Endothelial cell of umbilical vein (primary cell): ENCODE results near the gene EFNB1. TPM values are rescaled to one million over a fixed set of nuclear protein-coding genes. Genes with fewer than 3 reads are reported as not detected.

ENCODE experiments used
- BruUV-seq: library from RNA; stranded (reverse); fragments of 400-500 nt; replicated peaks from 2 replicates; lab custom pipeline; 2021; lab: Mats Ljungman, UMichigan
- CTCF ChIA-PET: fragments of 300-600, 350-600 bp; sonication (Branson Sonifier 250); formaldehyde crosslinking; loops from one replicate; lab custom pipeline; 2021; ENCODE audit warnings: antibody characterized with exemption, inconsistent platforms; lab: Charles Lee
- POLR2A ChIA-PET: fragments of 300-600, 350-600 bp; sonication (Branson Sonifier 250); formaldehyde crosslinking; loops from one replicate; lab custom pipeline; 2021; ENCODE audit warnings: antibody characterized with exemption, inconsistent platforms; lab: Charles Lee
- DNase-seq: peaks from one replicate; pipeline ENCODE4 v3.0.0-alpha.2; 2011; ENCODE audit warnings: low read depth, low spot score
- FAIRE-seq: peaks from 2 replicates; lab custom pipeline; 2011; peaks lifted over from hg19 to GRCh38; lab: Jason Lieb, UNC
- H2AFZ ChIP-seq: 2 replicates; pipeline ENCODE4 v1.6.0; 2012; ENCODE audit warnings: low read depth, low read length, control low read depth, inconsistent platforms
- H3K27ac ChIP-seq: 2 replicates; pipeline ENCODE4 v1.5.1; 2011; ENCODE audit warnings: low read depth, mild to moderate bottlenecking, control low read depth, low read length, moderate library complexity; ENCODE audit not compliant: insufficient read depth
- H3K27me3 ChIP-seq, 2 experiments: 2 replicates each; pipeline versions ENCODE4 v1.6.0 to v1.6.1; 2011; ENCODE audit warnings: low read length in 2 of 2, mixed read lengths in 1 of 2; ENCODE audit not compliant: control insufficient read depth in 2 of 2, insufficient read depth in 2 of 2
- H3K36me3 ChIP-seq, 2 experiments: 2 replicates in 1 of 2; 3 replicates in 1 of 2; pipeline ENCODE4 v1.5.1; 2011; ENCODE audit warnings: low read length in 2 of 2, mild to moderate bottlenecking in 1 of 2, moderate library complexity in 1 of 2; ENCODE audit not compliant: control insufficient read depth in 2 of 2, insufficient read depth in 2 of 2; ENCODE audit errors: extremely low read depth in 1 of 2
- H3K4me1 ChIP-seq: 3 replicates; pipeline ENCODE4 v1.5.1; 2011; ENCODE audit warnings: mild to moderate bottlenecking, low read length; ENCODE audit not compliant: control insufficient read depth, insufficient read depth; ENCODE audit errors: extremely low read depth
- H3K4me2 ChIP-seq: 2 replicates; pipeline ENCODE4 v1.6.1; 2011; ENCODE audit warnings: low read length, control low read depth, mixed read lengths; ENCODE audit not compliant: insufficient read depth
- H3K4me3 ChIP-seq, 3 experiments: fragments of 200-600 bp in 1 of 3; sonication (generic), shearing (Covaris generic) in 1 of 3; replicated peaks in 1 of 3; 2 replicates each; pipeline ENCODE4 v1.5.1; 2011 to 2016; ENCODE audit warnings: control low read depth in 3 of 3, low read length in 3 of 3, mild to moderate bottlenecking in 2 of 3, inconsistent platforms in 1 of 3, low read depth in 1 of 3, moderate library complexity in 1 of 3; ENCODE audit not compliant: insufficient read depth in 1 of 3
- H3K79me2 ChIP-seq: 2 replicates; pipeline ENCODE4 v1.6.0; 2012; ENCODE audit warnings: low read length, inconsistent platforms; ENCODE audit not compliant: control insufficient read depth, insufficient read depth
- H3K9ac ChIP-seq: replicated peaks from 2 replicates; pipeline ENCODE3; 2011; ENCODE audit warnings: low read length, control low read depth; ENCODE audit not compliant: insufficient read depth; ENCODE audit errors: extremely low read depth
- H3K9me1 ChIP-seq: replicated peaks from 3 replicates; pipeline ENCODE4 v1.6.0; 2011; ENCODE audit warnings: mild to moderate bottlenecking, low read length; ENCODE audit not compliant: control insufficient read depth, insufficient read depth; ENCODE audit errors: extremely low read depth
- H3K9me3 ChIP-seq: replicated peaks from 2 replicates; pipeline ENCODE4 v1.5.1; 2012; ENCODE audit warnings: low read length, inconsistent platforms; ENCODE audit not compliant: control insufficient read depth, insufficient read depth
- H4K20me1 ChIP-seq: replicated peaks from 2 replicates; pipeline ENCODE3; 2011; ENCODE audit warnings: mild to moderate bottlenecking, low read length; ENCODE audit not compliant: control insufficient read depth, insufficient read depth; ENCODE audit errors: extremely low read depth
- CTCF ChIP-seq, 2 donors: IDR thresholded peaks; 1 replicate in 1 of 2; 2 replicates in 1 of 2; pipeline ENCODE4 v1.5.1; 2011; ENCODE audit warnings: low read length in 2 of 2, mild to moderate bottlenecking in 2 of 2, moderate library complexity in 2 of 2, control low read depth in 1 of 2, inconsistent platforms in 1 of 2, low read depth in 1 of 2; ENCODE audit not compliant: insufficient read depth in 1 of 2; ENCODE audit errors: extremely low read depth in 1 of 2
- EZH2 ChIP-seq: IDR thresholded peaks from 2 replicates; pipeline ENCODE4 v1.6.1; 2012; ENCODE audit warnings: borderline replicate concordance, low read depth, mild to moderate bottlenecking, moderate library complexity, low read length, inconsistent platforms; ENCODE audit not compliant: severe bottlenecking
- FOS ChIP-seq: IDR thresholded peaks from 2 replicates; pipeline ENCODE4 v1.6.1; 2011; ENCODE audit warnings: mild to moderate bottlenecking, low read length, moderate library complexity, borderline replicate concordance; ENCODE audit not compliant: insufficient read depth
- GATA2 ChIP-seq: IDR thresholded peaks from 2 replicates; pipeline ENCODE4 v1.7.0; 2011; ENCODE audit warnings: low read depth, mild to moderate bottlenecking, moderate library complexity, mixed read lengths, low read length; ENCODE audit not compliant: insufficient read length, insufficient read depth
- JUN ChIP-seq: IDR thresholded peaks from 2 replicates; pipeline ENCODE4 v1.6.1; 2011; ENCODE audit warnings: borderline replicate concordance, low read depth; ENCODE audit not compliant: insufficient read length, insufficient read depth
- MAX ChIP-seq: IDR thresholded peaks from 2 replicates; pipeline ENCODE4 v1.6.1; 2011; ENCODE audit not compliant: insufficient read depth, insufficient read length
- MYC ChIP-seq: IDR thresholded peaks from one replicate; pipeline ENCODE4 v1.6.1; 2011; ENCODE audit warnings: mild to moderate bottlenecking, low read depth, low read length
- POLR2A ChIP-seq: IDR thresholded peaks from 2 replicates; pipeline ENCODE4 v1.6.1; 2012; ENCODE audit warnings: low read depth, mild to moderate bottlenecking, control low read depth, low read length
- POLR2AphosphoS5 ChIP-seq: IDR thresholded peaks from 2 replicates; pipeline ENCODE4 v1.6.1; 2012; ENCODE audit warnings: low read depth, mild to moderate bottlenecking, control low read depth, low read length, moderate library complexity; ENCODE audit not compliant: insufficient read depth
- dilution Hi-C: fragments of 300-500 bp; cut with MboI; formaldehyde crosslinking; loops from one replicate; pipeline ENCODE4 v1.15.0; 2019; ENCODE audit warnings: low sequenced_read_pairs; ENCODE audit not compliant: extremely low pct_ligation_motif_present
- intact Hi-C: fragments of 100-400 bp; cut with micrococcal nuclease; formaldehyde crosslinking; loops from one replicate; pipeline ENCODE4 v1.10.0; 2022
- polyA plus RNA-seq, 4 experiments: library from polyadenylated mRNA; depleted of rRNA in 3 of 4; stranded (reverse) in 3 of 4; unstranded in 1 of 4; fragments of >200 nt; gene quantifications; 2 replicates each; pipeline versions ENCODE4 v1.2.1 to v1.2.3, GENCODE V29; 2011 to 2012; ENCODE audit warnings: missing spikeins in 1 of 4
- total RNA-seq: library from RNA; stranded (reverse); gene quantifications from 2 replicates; pipeline ENCODE4 v1.2.3, GENCODE V29; 2021

Gene EFNB1
- total and polyA plus RNA-seq, 2 donors (not counting 3 experiments of a cell fraction or from before 2014, with no cell fraction given): 7.8 to 13.3 TPM

- intact Hi-C loops (no loop called here), dilution Hi-C loops (no loop called here)
- Histone ChIP-seq H3K9me1 (no peaks in the 10 kb centered on the region), H3K27ac (no peak overlapping the region), H3K9me3 (no peaks in the 10 kb centered on the region), H3K4me2 (no peak overlapping the region), H3K79me2 (no peaks in the 10 kb centered on the region), H3K36me3 (no peaks in the 10 kb centered on the region), H4K20me1 (no peaks in the 10 kb centered on the region), H3K4me1 (no peaks in the 10 kb centered on the region), H3K27me3 (peaks cover 0 to 2% of the 10 kb centered on the region in 2 experiments), H2AFZ (no peak overlapping the region), H3K4me3 (no peak overlapping the region), H3K9ac (no peak overlapping the region)
- FAIRE-seq: no peak
- BruUV-seq: no TSS peak
- POLR2A ChIA-PET: no interaction called here
- TF ChIP-seq MYC: no peak
- TF ChIP-seq MAX: no peak
- no peak for TF ChIP-seq JUN
- TF ChIP-seq CTCF (IDR thresholded peaks at IDR 0.05; ENCODE audit: extremely low read depth in 1 of 2, insufficient read depth in 1 of 2, low read depth in 1 of 2, low read length in 2 of 2): no peak
- TF ChIP-seq EZH2: no peak
- TF ChIP-seq POLR2A: no peak
- TF ChIP-seq FOS: no peak
- TF ChIP-seq GATA2: no peak
- TF ChIP-seq POLR2AphosphoS5: no peak
- no peak for DNase-seq
- CTCF ChIA-PET: interaction anchor here (0.6 to 3.3 kb wide), 4 partner anchors 13 to 567 kb away, joined by 3 to 37 read pairs (median 3); no protein-coding TSS in a partner anchor
These were observed 8.2 kb upstream of the EFNB1 start for GRCh38 chrX:68820476-68821110.
